OCI-LY1 (cell line): ENCODE measurements around the gene C10orf62.

Experiments used
- CTCF ChIP-seq: fragments of 200-600 bp; sonication (generic), shearing (Covaris generic); IDR thresholded peaks from 2 replicates; pipeline ENCODE4 v1.5.1; 2017; ENCODE audit warnings: mild to moderate bottlenecking, antibody characterized with exemption, low read length, moderate library complexity, mixed read lengths
- EZH2 ChIP-seq: fragments of 200-600 bp; sonication (generic), shearing (Covaris generic); IDR thresholded peaks from 2 replicates; pipeline ENCODE4 v1.8.0; 2017; ENCODE audit warnings: borderline replicate concordance, mixed run types, mild to moderate bottlenecking, antibody characterized with exemption, low read length, moderate library complexity, mixed read lengths

DNA sequence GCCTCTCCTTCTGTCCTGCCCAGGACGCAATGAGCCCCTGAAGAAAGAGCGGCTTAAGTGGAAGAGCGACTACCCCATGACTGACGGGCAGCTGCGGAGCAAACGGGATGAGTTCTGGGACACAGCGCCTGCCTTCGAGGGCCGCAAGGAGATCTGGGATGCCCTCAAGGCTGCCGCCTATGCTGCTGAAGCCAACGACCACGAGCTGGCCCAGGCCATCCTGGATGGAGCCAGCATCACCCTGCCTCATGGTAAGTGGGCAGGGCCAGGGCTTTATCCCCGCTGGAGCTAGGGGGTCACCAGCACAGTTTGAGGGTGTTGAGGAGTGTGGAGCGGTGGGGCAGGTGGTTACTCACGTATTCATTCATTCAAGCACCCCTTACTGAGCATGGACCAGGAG lies 21.6 kb upstream of the C10orf62 start:
- TF ChIP-seq CTCF (no peak), EZH2 (no peak)
